ENCODE data around the gene FAM153A.
"Not testable (repeated sequence)": the region's sequence is repeated elsewhere in the genome, so short reads cannot be mapped to it uniquely, and the experiment has no call there.

FAM153A gene

DNA sequence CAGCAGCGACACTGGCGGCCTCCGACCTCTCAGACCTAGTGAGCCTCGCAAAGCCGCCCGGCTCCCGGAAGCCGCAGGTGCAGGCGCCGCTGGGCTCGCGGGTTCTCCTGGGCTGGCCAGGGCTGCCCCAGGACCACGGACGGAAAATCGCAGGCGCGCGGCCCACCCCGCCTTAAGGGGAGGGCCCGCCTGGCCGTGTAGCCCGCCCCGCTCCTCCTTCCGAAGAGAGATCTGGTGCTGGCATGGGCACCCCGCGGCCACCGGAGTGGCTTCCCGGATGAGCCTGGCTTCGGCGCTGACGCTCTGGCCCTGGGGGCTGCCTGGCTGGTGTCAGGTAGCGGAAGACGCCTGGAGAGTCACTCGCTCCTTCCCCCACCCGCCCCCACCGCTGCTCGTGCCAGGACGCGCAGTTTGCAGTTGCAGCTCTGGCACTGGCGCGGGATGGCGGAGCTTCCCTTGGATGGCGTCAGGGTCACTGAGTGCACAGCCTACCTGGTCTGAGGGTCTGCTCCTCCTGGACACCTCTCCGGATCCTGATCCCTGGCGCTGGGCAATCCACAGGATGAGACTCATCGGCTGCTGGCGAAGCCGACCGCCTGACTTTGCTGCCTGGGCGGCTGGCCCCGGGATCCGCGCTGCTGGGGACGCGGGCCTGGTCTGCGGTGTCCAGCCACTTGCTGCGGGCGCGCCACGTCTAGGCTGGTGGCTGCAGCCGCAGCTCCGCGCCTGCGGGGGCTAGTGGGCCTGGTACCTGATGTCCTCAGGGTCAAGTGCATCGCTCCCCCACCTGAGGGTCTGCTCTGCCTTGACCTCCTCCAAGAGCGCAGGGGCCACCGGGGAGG lies at the start of gene FAM153A:
FAM153A (minus strand) TSS at position 108 of the 842 bp plus-strand sequence.
- not testable (repeated sequence) for H3K9me3 ChIP-seq, H4K20me1 ChIP-seq, H3K36me3 ChIP-seq, H3K9ac ChIP-seq, H3K27ac ChIP-seq, H3K4me3 ChIP-seq, H3K4me1 ChIP-seq, H3K27me3 ChIP-seq, H3K4me2 ChIP-seq

DNA sequence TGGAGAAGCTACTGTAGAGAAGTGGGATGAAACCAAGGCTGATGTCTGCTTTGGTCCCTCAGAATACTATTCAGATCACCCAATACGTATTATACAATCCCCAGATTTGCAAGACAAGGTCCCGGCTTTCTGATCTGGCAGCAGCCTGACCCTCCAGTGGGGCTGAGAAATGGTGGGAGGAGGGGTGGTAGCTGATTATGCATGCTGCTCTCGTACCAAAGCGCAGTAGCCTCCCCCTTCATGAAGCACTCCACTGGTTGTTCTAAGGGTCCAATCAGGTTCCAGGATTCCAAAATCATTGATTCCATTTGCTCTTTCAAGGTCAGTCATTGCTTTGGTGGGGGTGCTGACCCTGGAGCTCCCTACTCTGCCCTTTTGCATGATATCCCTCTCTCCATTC lies 49.6 kb upstream of the FAM153A start:
- H3K4me2 ChIP-seq, H3K9me3 ChIP-seq, H4K20me1 ChIP-seq, H3K27me3 ChIP-seq, H3K4me1 ChIP-seq, H3K9ac ChIP-seq, H3K4me3 ChIP-seq, H3K36me3 ChIP-seq, H3K27ac ChIP-seq: not testable (repeated sequence)

DNA sequence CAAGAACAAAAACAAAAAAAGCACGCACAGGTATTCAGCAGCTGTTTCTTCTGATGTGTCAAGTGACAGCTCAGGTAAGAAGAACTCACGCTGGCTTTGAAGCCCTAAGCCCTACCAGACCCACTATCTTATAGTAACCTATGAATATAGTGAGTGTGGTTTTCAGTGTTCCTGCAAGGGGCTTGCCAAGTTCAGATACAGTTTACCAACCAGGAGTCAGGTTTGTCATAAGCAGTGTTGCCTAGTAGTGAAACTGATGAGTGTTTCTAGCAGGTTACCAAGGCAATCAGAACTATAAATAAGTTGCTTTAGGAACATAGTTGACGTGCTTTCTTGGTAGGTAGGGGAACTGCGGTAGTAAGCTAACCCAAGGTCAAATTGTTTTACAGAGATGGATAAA lies 43.4 kb upstream of the FAM153A start:
- not testable (repeated sequence) for H3K4me3 ChIP-seq, H3K9me3 ChIP-seq, H3K4me2 ChIP-seq, H3K9ac ChIP-seq, H3K27me3 ChIP-seq, H4K20me1 ChIP-seq, H3K27ac ChIP-seq, H3K4me1 ChIP-seq, H3K36me3 ChIP-seq

DNA sequence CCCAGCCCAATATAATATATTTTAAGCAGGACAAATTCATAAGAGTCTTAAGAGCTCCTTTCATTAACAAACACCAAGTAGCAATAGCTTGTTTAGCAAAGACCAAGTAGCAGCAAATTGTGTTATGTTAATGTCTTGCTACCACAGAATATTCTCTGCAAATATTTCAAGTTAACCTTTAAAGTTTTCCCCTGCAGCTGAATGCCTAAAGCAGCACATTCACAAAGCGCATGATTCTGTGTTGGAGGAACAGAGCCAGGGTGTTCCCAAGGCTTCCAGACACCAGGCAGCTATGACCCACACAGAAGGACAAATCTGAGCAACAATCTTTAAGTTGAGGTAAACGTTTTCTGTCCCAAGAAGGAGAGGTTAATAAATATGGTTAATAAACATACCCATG lies 42.1 kb upstream of the FAM153A start:
- H3K4me1 ChIP-seq, H3K9me3 ChIP-seq, H3K9ac ChIP-seq, H3K4me2 ChIP-seq, H4K20me1 ChIP-seq, H3K36me3 ChIP-seq, H3K27ac ChIP-seq, H3K27me3 ChIP-seq, H3K4me3 ChIP-seq: not testable (repeated sequence)

DNA sequence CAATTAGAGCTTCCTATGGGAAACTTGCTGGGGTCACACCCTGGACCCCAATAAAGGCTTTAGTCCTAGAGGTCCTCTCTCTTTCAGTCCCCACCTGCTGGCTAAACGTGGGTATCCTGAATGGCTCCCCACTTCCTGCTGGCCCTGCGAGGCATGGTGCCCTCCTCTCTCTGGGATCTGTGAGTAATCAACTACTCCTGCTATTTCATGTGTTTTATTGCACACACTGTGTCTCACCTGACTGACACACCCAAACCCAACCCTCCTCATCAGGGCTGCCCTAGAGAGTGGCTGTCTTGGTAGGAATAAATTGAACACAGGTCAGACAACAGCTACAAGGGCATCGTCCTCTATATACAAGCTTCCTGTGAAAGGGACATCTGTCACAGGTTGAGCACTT lies 39.8 kb upstream of the FAM153A start:
- H4K20me1 ChIP-seq, H3K4me2 ChIP-seq, H3K4me3 ChIP-seq, H3K9me3 ChIP-seq, H3K27me3 ChIP-seq, H3K27ac ChIP-seq, H3K9ac ChIP-seq, H3K4me1 ChIP-seq, H3K36me3 ChIP-seq: not testable (repeated sequence)

DNA sequence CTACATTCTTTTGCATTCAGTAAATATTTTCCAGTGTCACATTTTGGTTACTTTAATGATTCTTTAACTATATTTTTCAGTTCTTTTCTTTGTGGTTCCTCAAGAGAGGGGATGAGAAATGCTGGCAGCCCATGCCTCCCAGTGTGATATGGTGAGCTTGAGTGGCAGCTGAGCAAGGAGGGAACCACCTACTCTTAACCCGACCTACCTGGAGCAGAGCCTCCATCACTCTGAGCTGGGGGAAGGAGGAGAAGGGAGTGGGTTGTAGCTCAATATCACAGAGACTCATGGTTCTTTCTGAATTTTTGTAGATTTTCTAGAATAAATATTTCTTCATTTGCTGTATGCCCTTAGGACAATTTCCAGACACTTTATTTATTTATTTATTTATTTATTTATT lies 37.0 kb upstream of the FAM153A start:
- not testable (repeated sequence) for H3K27me3 ChIP-seq, H3K4me3 ChIP-seq, H3K4me1 ChIP-seq, H4K20me1 ChIP-seq, H3K27ac ChIP-seq, H3K4me2 ChIP-seq, H3K9me3 ChIP-seq, H3K9ac ChIP-seq, H3K36me3 ChIP-seq

DNA sequence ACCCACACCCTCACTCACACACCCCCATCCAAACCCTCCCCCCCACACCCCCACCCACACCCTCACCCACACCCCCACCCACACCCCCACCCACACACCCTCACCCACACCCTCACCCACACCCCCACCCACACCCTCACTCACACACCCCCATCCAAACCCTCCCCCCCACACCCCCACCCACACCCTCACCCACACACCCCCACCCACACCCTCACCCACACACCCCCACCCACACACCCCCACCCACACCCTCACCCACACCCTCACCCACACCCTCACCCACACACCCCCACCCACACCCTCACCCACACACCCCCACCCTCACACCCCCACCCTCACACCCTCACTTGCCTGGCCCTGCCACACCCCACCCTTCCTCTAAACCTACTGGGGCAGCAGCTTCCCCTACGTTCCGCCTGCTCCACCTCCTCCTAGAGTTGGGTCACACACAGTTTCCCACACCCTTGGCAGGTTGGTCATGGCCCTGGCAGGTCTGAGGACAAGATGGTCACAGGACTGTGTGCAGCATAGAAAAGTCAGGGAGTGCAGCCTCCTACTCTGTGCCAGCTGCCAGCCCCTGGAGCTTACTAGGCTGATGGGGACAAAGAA lies 30.2 kb upstream of the FAM153A start:
- not testable (repeated sequence) for H3K4me2 ChIP-seq, H4K20me1 ChIP-seq, H3K27ac ChIP-seq, H3K4me1 ChIP-seq, H3K27me3 ChIP-seq, H3K36me3 ChIP-seq, H3K9me3 ChIP-seq, H3K4me3 ChIP-seq, H3K9ac ChIP-seq

DNA sequence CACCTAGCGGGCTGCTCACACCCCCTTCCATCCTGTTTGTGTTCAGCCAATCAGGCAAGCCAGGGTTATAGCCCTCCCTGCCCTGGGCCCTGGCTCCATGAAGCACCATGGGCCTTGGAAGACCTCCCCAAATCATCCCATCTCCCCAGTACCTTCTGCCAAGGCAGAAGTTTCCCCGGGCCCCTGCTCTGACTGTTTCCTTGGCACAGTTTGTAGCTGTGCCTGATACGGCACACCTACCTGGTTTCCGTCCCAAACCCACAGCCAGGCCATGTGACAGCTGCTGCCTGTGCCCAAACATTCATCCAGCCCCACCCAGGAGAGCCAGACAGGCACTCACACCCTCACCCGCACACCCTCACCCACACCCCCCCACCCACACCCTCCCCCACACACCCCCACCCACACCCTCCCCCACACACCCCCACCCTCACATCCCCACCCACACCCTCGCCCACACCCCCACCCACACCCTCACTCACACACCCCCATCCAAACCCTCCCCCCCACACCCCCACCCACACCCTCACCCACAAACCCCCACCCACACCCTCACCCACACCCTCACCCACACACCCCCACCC lies 29.6 kb upstream of the FAM153A start:
- not testable (repeated sequence) for H3K9ac ChIP-seq, H3K4me2 ChIP-seq, H3K4me3 ChIP-seq, H3K36me3 ChIP-seq, H4K20me1 ChIP-seq, H3K27me3 ChIP-seq, H3K9me3 ChIP-seq, H3K27ac ChIP-seq, H3K4me1 ChIP-seq

DNA sequence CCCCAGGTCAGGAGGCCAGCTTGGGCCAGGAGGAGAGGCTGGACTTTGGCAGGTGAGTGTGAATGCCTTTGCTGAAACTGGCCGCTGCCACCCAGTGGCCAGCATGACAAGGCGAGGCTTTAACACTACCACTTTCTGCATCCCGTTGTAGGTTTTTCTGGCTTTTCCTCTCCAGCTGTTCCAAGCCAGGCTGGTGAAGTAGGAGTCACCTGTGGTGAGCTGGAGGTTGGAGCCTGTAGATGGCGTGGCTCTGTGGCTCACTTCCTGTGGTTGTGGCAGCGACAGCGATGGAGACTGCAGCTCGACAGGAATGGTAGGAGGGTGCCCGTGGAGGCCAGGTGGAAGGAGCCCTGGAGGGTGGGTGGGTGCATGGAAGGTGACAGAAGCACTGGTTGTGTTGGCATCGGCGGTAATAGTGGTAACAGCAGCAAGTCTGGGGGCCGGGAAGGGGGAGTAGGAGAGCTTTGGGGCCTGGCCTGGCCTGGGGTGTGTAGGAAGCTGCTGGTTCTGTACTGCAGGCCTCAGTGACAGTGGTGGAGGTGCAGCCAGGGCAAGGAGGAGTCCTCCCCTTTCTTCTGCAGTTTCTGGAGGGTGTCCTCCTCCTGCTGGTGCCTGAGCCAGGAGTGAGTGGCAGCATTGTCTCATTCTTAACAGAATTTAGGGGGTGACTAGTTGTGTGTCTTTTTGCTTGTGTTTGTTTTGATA lies 26.7 kb upstream of the FAM153A start:
- H3K9me3 ChIP-seq, H3K4me3 ChIP-seq, H3K9ac ChIP-seq, H4K20me1 ChIP-seq, H3K27ac ChIP-seq, H3K4me2 ChIP-seq, H3K27me3 ChIP-seq, H3K36me3 ChIP-seq, H3K4me1 ChIP-seq: not testable (repeated sequence)

DNA sequence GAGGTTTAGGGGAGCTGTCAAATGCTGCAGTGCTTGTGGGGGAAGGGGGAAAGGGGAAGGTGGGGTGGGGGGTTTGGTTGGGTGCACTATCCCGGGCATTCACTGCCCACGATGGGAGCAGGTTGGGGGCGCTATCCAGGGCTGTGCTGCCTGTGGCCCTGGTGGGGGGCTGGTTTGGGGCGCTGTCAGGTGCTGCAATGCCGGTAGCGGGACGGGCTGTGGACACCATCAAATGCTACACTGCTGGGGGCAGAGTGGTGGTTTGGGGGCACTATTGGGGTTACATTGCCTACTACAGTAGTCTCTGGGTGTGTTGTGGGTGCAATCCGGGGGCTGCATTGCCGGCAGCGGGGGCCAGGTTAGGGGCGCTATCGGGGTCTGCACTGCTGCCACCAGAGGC lies 25.7 kb upstream of the FAM153A start:
- not testable (repeated sequence) for H3K4me2 ChIP-seq, H3K36me3 ChIP-seq, H3K27me3 ChIP-seq, H3K9ac ChIP-seq, H3K27ac ChIP-seq, H4K20me1 ChIP-seq, H3K9me3 ChIP-seq, H3K4me3 ChIP-seq, H3K4me1 ChIP-seq

DNA sequence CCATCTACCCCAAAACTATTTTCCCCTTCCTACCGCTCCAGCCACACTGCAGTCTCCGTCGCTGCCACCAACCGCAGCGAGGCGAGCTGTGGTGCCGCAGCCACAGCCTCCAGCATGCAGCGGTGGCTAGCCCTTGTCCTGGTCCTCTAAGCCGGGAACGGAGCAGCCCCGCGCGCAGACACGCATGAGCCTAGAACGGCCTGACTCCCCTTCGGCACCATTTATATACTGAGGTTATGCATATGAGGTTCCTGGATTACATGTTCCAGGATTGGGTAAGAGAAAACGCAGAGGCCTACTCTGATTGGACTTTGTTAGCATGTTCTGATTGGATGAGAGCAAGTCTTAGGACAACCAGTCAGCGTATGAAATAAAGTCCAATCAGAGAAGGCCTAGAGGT lies 24.6 kb upstream of the FAM153A start:
- not testable (repeated sequence) for H3K4me2 ChIP-seq, H3K4me3 ChIP-seq, H3K27me3 ChIP-seq, H3K9me3 ChIP-seq, H3K4me1 ChIP-seq, H3K9ac ChIP-seq, H3K36me3 ChIP-seq, H3K27ac ChIP-seq, H4K20me1 ChIP-seq

DNA sequence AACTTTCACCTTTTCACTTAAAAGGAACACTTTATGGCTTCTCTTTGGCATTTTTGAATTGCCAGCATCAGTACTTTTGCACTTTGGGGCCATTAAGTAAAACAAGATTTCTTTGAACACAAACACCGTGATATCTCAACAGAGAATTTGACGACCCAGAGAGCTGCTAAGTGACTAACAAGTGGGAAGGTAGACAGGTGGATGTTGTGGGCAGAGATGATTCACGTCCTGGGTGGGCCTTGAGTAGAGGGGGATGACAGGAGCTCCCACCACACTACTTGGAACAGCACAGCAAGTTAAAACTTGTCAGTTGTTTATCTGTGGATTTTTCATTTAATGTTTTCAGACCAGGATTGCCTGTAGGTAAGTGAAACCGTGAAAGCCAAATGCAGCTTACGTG lies 18.7 kb upstream of the FAM153A start:
- H3K27me3 ChIP-seq, H3K27ac ChIP-seq, H3K4me1 ChIP-seq, H3K9me3 ChIP-seq, H3K4me2 ChIP-seq, H3K36me3 ChIP-seq, H3K4me3 ChIP-seq, H4K20me1 ChIP-seq, H3K9ac ChIP-seq: not testable (repeated sequence)

DNA sequence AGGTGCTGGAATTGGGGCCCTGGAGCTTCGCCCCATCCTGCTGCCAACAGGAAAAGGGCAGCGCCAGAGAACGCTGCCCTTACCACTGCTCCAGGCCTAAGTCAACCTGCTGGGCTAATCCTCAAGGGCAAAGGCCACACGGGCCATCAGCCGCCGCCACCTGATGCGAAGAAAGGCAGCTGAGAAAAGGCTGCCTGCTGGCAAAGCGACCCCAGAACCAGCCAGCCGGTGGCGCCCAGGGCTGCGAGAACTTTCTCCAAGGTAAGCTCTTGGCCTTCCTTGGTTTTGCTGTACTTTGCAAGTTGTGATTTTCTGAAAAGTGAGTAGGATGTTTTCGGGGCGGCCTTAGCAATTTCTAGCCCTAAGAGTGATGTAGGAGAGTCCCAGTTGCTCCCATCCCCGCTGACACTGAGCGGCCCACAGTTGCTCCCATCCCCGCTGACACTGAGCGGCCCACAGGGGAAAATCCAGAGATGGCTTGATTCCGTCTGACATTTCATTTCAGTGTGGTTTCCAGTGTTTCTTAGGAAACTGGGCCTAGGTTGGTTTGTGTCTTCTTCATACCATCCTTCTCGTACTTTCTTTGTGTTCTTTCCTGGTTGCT lies 15.6 kb upstream of the FAM153A start:
- H3K9me3 ChIP-seq, H3K4me2 ChIP-seq, H3K36me3 ChIP-seq, H3K9ac ChIP-seq, H3K4me3 ChIP-seq, H3K4me1 ChIP-seq, H3K27me3 ChIP-seq, H3K27ac ChIP-seq, H4K20me1 ChIP-seq: not testable (repeated sequence)

DNA sequence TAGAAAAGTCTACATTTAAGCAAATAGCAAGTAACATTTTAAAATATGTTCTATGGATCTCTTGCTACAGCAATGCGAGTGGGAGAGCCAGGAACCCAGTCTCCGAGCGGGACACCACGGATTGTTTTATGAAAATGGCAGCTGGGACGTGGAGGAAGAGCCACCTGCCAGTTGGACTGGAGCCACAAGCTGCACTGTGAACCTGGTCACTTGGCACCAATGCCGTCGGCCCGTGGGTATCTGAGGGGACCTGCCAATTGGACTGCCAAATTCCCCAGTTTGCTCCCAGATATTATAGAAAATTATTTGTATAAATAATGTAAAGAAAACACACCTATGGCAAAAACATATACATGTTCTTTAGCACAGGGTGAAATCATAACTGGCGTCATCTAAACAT lies 10.6 kb upstream of the FAM153A start:
- not testable (repeated sequence) for H3K4me1 ChIP-seq, H3K27me3 ChIP-seq, H3K27ac ChIP-seq, H3K4me3 ChIP-seq, H4K20me1 ChIP-seq, H3K4me2 ChIP-seq, H3K9ac ChIP-seq, H3K36me3 ChIP-seq, H3K9me3 ChIP-seq

All from BLaER1 (cell line).